LNCaP clone FGC (cell line): ENCODE data around the gene FOXI1.

Source experiments
- DNase-seq: peaks from one replicate; pipeline ENCODE4 v3.0.0-alpha.2; 2011; ENCODE audit warnings: low read depth
- H3K4me3 ChIP-seq: 2 replicates; pipeline ENCODE4 v1.5.1; 2011; ENCODE audit warnings: mild to moderate bottlenecking, low read depth, low read length, control low read depth
- TF ChIP-seq, protein P1 (sequence below): IDR thresholded peaks from 2 replicates; pipeline ENCODE4 v1.5.1; 2012; ENCODE audit warnings: mild to moderate bottlenecking; ENCODE audit not compliant: control insufficient read depth, insufficient read depth; ENCODE audit errors: extremely low read depth

FOXI1 gene

GRCh38 chr5:170104710-170105109 is 987 bp upstream of the FOXI1 start:
- DNase-seq: no peak
- no peak overlapping the region for H3K4me3 ChIP-seq
- TF ChIP-seq, protein P1, sequence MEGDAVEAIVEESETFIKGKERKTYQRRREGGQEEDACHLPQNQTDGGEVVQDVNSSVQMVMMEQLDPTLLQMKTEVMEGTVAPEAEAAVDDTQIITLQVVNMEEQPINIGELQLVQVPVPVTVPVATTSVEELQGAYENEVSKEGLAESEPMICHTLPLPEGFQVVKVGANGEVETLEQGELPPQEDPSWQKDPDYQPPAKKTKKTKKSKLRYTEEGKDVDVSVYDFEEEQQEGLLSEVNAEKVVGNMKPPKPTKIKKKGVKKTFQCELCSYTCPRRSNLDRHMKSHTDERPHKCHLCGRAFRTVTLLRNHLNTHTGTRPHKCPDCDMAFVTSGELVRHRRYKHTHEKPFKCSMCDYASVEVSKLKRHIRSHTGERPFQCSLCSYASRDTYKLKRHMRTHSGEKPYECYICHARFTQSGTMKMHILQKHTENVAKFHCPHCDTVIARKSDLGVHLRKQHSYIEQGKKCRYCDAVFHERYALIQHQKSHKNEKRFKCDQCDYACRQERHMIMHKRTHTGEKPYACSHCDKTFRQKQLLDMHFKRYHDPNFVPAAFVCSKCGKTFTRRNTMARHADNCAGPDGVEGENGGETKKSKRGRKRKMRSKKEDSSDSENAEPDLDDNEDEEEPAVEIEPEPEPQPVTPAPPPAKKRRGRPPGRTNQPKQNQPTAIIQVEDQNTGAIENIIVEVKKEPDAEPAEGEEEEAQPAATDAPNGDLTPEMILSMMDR: no peak

GRCh38 chr5:170107674-170108073 is 2.0 kb downstream of the FOXI1 start:
- no peak overlapping the region for H3K4me3 ChIP-seq
- no peak for DNase-seq
- TF ChIP-seq, protein P1: no peak

- TF ChIP-seq, protein P1: no peak
Observed at GRCh38 chr5:170108266-170108785, 2.6 kb downstream of the FOXI1 start.

DNA sequence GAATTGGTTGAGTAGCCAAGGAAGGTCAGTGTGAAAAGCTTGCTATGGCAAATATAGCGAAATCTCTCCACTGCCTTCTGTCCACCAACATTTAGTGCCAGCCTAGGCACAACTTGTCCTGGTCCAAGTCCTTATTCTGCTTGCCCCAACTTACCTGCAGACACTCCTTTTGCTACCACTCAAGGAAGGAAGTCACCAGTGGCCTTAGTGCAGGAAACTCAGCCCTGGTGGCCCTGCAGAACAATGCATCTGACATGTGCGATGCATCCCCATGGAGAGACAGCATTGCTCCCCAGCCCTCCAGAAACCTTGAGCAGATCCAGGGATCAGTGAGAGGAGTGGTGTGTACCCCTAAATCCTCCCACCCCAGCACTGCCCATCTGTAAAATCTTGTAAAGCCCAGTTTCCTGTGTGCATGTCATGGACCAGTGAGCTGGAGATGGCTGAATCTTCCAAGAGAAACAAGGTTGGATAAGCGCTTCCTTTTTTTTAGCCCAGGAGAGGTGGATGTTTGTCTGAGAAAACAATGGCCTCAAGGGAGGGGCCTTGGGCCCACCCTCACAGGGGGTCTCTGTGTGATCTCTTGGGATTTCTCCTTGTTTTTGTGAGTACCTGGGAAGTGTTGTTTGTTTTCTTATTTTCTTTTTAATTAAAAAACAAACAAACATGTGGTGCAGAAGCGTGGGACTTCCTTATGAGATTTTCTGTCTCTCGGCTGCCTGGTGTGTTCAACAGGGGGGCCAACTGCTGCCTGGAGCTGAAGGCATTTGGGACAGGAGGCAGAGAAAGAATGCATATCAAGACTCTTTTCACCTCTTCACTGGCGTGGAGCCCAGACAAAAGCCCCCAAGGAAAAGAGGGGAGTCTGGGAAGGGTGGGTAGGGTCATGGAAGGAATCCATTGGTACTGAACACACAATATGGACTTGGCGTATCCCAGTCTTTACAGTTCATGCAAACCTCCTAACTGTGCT is 3.6 kb downstream of the FOXI1 start:
- H3K4me3 ChIP-seq: no peak overlapping the region
- TF ChIP-seq, protein P1: no peak
- no peak for DNase-seq

More at GRCh38 chr5:170108266-170108785, 2.6 kb downstream of the FOXI1 start:
- no peak for DNase-seq
- H3K4me3 ChIP-seq: no peak overlapping the region

- TF ChIP-seq, protein P1: no peak
- no peak for DNase-seq
- H3K4me3 ChIP-seq: no peak overlapping the region
Observed at GRCh38 chr5:170110403-170111087, 4.8 kb downstream of the FOXI1 start.

DNA sequence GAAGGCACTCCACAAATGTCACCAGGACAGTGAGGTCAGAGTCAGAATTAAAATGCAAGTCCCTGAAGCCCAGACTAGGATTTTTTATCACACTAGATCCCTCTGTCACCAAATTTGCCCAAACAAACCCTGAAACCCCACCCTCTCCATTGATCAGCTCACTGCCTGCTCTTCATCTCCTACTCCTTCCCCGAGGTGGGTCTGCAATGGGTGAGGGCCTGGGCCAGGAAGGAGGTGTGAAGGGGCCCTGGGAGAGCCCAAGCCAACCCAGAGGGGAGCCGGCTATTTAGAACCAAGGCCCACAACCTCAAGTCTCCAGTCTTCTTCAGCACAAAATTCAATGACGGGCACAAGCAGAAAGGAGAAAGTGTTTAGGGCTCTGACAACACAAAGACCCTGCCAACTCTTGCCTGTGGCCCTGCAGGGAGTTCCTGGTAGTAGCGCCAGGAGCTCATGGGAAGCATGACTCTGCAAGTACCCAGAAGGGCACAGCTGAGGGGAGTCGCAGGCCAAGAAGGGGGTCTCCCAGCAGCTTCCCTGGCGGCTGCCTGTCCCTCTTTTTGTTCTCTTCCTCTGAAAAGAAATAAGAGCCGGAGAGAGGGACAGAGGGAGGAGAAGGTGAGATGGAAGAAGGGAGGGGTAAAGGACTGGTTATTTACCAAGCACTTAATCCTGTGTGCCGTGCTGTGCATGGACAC is 5.5 kb downstream of the FOXI1 start:
- TF ChIP-seq, protein P1: no peak
- no peak overlapping the region for H3K4me3 ChIP-seq
- no peak for DNase-seq
